Measurements from ENCODE around the gene ZNF217. TPM values are rescaled to one million over a fixed set of nuclear protein-coding genes. Genes with fewer than 3 reads are reported as not detected.

The ZNF217 gene
- total and polyA plus RNA-seq, 4 donors, result 6.0 to 32.6 (median 24.5) TPM

DNA sequence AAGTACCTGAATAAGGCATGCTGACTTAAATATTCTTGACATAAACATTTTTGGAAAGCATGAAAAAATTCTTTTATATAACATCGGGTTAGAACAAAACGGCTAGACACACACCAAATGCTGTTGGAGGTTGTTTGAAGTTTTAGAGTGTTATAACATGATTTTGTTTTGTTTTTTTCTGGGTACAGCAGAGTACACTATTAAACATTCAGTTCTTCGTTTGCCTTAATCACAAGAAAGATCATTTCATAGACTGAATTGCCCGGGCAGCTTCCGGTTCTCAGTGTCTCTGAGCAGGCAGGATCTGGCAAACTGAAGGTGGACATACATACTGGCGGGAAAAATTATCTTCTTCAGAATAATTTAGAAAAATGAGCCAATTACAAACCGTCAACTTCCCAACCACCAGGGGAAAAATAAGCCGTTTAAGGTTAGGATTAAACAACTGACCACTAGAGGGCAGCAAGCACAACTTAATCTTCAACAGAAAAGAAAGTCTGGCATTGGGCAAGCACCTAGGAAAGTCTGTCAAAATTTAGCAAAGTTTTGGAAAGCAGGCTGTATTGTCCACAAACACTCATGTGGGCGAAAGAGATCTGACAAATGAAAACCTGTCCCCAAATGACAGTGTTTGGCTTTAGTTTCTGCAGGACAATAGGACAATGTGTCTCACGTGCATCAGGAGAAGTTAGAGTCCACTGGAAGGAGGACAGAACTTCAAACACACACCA is 15.0 kb downstream of the ZNF217 start:
- WGBS, 2 donors, result 16% methylated on average over 10 of the region's 10 CpGs
- Histone ChIP-seq H3K9me3 (ENCODE audit: control insufficient read depth in 4 of 4, insufficient read depth in 3 of 4, low read length in 3 of 4) (no peaks in the 10 kb centered on the region), H3K27ac (ENCODE audit: low read depth in 1 of 2, low read length in 1 of 2) (peak overlapping the region in 1 of 2 donors; percentile 27), H3K36me3 (ENCODE audit: control insufficient read depth in 4 of 4, insufficient read depth in 4 of 4, low read length in 4 of 4) (peaks cover 27 to 42% (median 33%) of the 10 kb centered on the region in 4 donors), H3K27me3 (ENCODE audit: control insufficient read depth in 3 of 3, insufficient read depth in 3 of 3, low read length in 2 of 3) (no peaks in the 10 kb centered on the region), H3K4me3 (no peak overlapping the region), H3K4me1 (ENCODE audit: control insufficient read depth in 5 of 5, insufficient read depth in 5 of 5, low read length in 5 of 5) (peaks cover 5 to 36% (median 11%) of the 10 kb centered on the region in 5 donors), H3K9ac (ENCODE audit: insufficient read depth in 1 of 2, low read length in 2 of 2) (peak overlapping the region in 1 of 2 donors; percentile 34)
- DNase-seq, result peak; percentile 73 to 97 (median 96)
- peak; percentile 59 for ATAC-seq (ENCODE audit: insufficient read depth, low FRiP score)
- TF ChIP-seq, protein P1, sequence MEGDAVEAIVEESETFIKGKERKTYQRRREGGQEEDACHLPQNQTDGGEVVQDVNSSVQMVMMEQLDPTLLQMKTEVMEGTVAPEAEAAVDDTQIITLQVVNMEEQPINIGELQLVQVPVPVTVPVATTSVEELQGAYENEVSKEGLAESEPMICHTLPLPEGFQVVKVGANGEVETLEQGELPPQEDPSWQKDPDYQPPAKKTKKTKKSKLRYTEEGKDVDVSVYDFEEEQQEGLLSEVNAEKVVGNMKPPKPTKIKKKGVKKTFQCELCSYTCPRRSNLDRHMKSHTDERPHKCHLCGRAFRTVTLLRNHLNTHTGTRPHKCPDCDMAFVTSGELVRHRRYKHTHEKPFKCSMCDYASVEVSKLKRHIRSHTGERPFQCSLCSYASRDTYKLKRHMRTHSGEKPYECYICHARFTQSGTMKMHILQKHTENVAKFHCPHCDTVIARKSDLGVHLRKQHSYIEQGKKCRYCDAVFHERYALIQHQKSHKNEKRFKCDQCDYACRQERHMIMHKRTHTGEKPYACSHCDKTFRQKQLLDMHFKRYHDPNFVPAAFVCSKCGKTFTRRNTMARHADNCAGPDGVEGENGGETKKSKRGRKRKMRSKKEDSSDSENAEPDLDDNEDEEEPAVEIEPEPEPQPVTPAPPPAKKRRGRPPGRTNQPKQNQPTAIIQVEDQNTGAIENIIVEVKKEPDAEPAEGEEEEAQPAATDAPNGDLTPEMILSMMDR (IDR thresholded peaks at IDR 0.05; ENCODE audit: control extremely low read depth, extremely low read depth), result peak; percentile 97

DNA sequence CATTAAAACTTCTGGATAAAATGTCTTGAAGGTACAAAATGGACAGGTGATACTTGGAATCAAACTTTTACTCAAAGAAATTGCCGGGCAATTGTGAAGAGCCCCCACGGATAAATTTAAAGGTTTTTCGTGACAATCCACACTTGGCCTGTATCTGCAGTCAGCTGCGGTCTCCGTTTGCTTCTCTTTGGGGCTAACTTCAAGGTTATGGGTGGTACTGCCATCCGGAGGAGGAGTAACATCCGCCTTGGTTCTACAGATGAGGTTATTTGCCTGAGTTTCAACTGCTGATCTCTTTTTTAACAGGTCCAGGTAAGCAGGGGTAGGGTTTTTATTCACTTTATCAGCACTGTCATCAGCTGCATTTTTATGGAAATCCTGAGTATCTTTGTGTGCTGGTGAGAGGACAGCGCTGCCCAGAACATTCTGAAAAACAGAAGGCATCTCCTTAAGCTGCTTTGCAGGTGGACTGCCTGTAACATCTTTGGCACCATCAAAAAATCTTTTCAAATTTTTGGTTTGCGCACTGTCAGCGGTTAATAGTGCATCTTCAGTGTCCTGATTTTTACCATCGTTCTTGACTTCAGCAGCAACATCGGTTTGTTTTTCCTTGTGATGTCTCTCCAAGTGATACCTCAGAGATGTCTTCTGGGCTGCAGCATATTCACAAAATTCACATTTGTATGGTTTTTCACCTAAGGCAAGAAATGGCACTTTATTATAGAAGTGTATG is 16.9 kb downstream of the ZNF217 start:
- TF ChIP-seq, protein P1 (IDR thresholded peaks at IDR 0.05; ENCODE audit: control extremely low read depth, extremely low read depth), result no peak

DNA sequence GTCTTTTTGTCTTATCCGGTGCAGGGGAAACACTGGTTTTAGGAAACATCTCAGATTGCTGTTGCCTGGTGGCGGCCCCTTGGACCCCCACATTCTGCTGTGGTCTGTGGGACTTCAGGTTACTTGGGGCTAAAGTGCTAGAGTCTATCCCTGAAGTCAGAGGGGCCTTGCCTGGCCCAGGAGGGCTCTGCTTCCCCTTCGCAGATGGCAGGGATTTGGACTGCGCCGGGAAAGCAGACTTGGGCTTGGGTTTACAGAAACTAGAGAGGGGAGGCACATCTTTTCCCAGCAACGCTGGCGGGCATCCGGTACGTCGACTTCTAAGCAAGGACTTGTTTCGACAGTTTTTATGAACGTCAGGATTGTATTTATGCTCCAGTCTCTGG is 17.5 kb downstream of the ZNF217 start:
- Histone ChIP-seq H3K27ac (ENCODE audit: low read depth in 1 of 2, low read length in 1 of 2) (no peak overlapping the region), H3K4me1 (ENCODE audit: control insufficient read depth in 5 of 5, insufficient read depth in 5 of 5, low read length in 5 of 5) (peaks cover 2 to 22% (median 11%) of the 10 kb centered on the region in 5 donors), H3K9ac (ENCODE audit: insufficient read depth in 1 of 2, low read length in 2 of 2) (no peak overlapping the region), H3K27me3 (ENCODE audit: control insufficient read depth in 3 of 3, insufficient read depth in 3 of 3, low read length in 2 of 3) (no peaks in the 10 kb centered on the region), H3K36me3 (ENCODE audit: control insufficient read depth in 4 of 4, insufficient read depth in 4 of 4, low read length in 4 of 4) (peaks cover 16 to 52% (median 25%) of the 10 kb centered on the region in 4 donors), H3K4me3 (no peak overlapping the region), H3K9me3 (ENCODE audit: control insufficient read depth in 4 of 4, insufficient read depth in 3 of 4, low read length in 3 of 4) (no peaks in the 10 kb centered on the region)
- ATAC-seq (ENCODE audit: insufficient read depth, low FRiP score) (no peak), DNase-seq (no peak)
- whole genome bisulfite sequencing, 2 donors, result 92 to 95% methylated on average over 12 of the region's 12 CpGs
- TF ChIP-seq, protein P1 (IDR thresholded peaks at IDR 0.05; ENCODE audit: control extremely low read depth, extremely low read depth), result no peak

More for the DNA sequence above, 16.9 kb downstream of the ZNF217 start:
- DNase-seq, result no peak
- H3K4me3 ChIP-seq, result no peak overlapping the region
- H3K27ac ChIP-seq (ENCODE audit: low read depth in 1 of 2, low read length in 1 of 2), result no peak overlapping the region
- H3K9ac ChIP-seq (ENCODE audit: insufficient read depth in 1 of 2, low read length in 2 of 2), result no peak overlapping the region
- H3K36me3 ChIP-seq (ENCODE audit: control insufficient read depth in 4 of 4, insufficient read depth in 4 of 4, low read length in 4 of 4), result peaks cover 19 to 52% (median 31%) of the 10 kb centered on the region in 4 donors
- no peaks in the 10 kb centered on the region for H3K27me3 ChIP-seq (ENCODE audit: control insufficient read depth in 3 of 3, insufficient read depth in 3 of 3, low read length in 2 of 3)
- ATAC-seq (ENCODE audit: insufficient read depth, low FRiP score), result no peak
- no peaks in the 10 kb centered on the region for H3K9me3 ChIP-seq (ENCODE audit: control insufficient read depth in 4 of 4, insufficient read depth in 3 of 4, low read length in 3 of 4)
- WGBS, 2 donors, result 93 to 95% methylated on average over 12 of the region's 12 CpGs
- H3K4me1 ChIP-seq (ENCODE audit: control insufficient read depth in 5 of 5, insufficient read depth in 5 of 5, low read length in 5 of 5), result peaks cover 2 to 27% (median 11%) of the 10 kb centered on the region in 5 donors
